Thymus (tissue), 11 donors: ENCODE results near the gene PHC2. TPM values are rescaled to one million over a fixed set of nuclear protein-coding genes. Genes with fewer than 3 reads are reported as not detected.

Source experiments
- DNase-seq, 9 donors: peaks; one replicate each; pipeline ENCODE4 v3.0.0-alpha.2; 2013; ENCODE audit warnings: low spot score in 9 of 9, low read depth in 6 of 9, missing footprints in 1 of 9
- H3K27ac ChIP-seq, 2 donors: one replicate each; pipeline ENCODE4 v1.5.1; 2013; ENCODE audit warnings: control low read depth in 1 of 2, low read depth in 1 of 2, low read length in 1 of 2, mild to moderate bottlenecking in 1 of 2, moderate library complexity in 1 of 2
- H3K27me3 ChIP-seq, 2 donors: one replicate each; pipeline ENCODE4 v1.5.1; 2013; ENCODE audit warnings: low read length in 1 of 2; ENCODE audit not compliant: control insufficient read depth in 2 of 2, insufficient read depth in 1 of 2
- H3K36me3 ChIP-seq, 2 donors: one replicate each; pipeline ENCODE4 v1.5.1; 2013; ENCODE audit warnings: low read length in 1 of 2, mild to moderate bottlenecking in 1 of 2, moderate library complexity in 1 of 2; ENCODE audit not compliant: control insufficient read depth in 2 of 2, insufficient read depth in 2 of 2
- H3K4me1 ChIP-seq, 2 donors: one replicate each; pipeline ENCODE4 v1.5.1; 2013; ENCODE audit warnings: low read length in 2 of 2; ENCODE audit not compliant: control insufficient read depth in 2 of 2, insufficient read depth in 2 of 2
- H3K4me3 ChIP-seq, 2 donors: one replicate each; pipeline ENCODE4 v1.5.1; 2013; ENCODE audit warnings: low read length in 2 of 2, control low read depth in 1 of 2, mild to moderate bottlenecking in 1 of 2
- H3K9me3 ChIP-seq, 2 donors: one replicate each; pipeline ENCODE4 v1.5.1; 2013; ENCODE audit warnings: low read length in 1 of 2, mild to moderate bottlenecking in 1 of 2; ENCODE audit not compliant: control insufficient read depth in 2 of 2, insufficient read depth in 1 of 2
- WGBS: extraction: QIAGEN DNeasy Blood & Tissue Kit; methylation state at CpG from one replicate; pipeline ENCODE4 v1.1.7; 2013; 5-methylcytosine and 5-hydroxymethylcytosine counted together
- polyA plus RNA-seq: library from polyadenylated mRNA; stranded (reverse); fragments of 200-250 nt; gene quantifications from one replicate; pipeline ENCODE4 v1.2.3, GENCODE V29; 2013
- total RNA-seq: library from RNA; stranded (reverse); fragments of 120-200 nt; gene quantifications from one replicate; pipeline ENCODE4 v1.2.4, GENCODE V29; 2013
- donor health status: healthy.

Gene PHC2
- total and polyA plus RNA-seq, 2 donors: 35.0 to 79.0 TPM

DNA sequence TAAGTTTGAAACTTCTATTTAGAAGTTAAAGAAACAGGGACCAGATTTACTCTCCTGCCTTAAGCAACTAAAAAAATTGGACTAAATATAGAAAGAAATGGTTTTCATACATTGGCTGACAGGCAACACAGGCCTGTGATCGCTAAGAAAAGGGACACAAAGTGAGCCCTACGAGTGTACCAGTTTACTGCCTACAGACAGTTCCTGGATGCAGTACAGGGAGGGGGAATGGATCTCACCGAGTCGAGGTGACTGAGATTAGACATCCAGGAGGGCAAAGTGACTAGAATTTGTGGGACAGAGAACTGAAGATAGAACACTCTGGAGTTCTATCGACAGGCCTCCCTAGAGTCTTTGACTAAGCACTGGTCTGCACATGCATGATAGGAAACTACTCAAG, 16.0 kb downstream of the PHC2 start:
- 83% methylated on average over 5 of the region's 5 CpGs for WGBS
- Histone ChIP-seq H3K27me3 (no peaks in the 10 kb centered on the region), H3K9me3 (no peaks in the 10 kb centered on the region)

DNA sequence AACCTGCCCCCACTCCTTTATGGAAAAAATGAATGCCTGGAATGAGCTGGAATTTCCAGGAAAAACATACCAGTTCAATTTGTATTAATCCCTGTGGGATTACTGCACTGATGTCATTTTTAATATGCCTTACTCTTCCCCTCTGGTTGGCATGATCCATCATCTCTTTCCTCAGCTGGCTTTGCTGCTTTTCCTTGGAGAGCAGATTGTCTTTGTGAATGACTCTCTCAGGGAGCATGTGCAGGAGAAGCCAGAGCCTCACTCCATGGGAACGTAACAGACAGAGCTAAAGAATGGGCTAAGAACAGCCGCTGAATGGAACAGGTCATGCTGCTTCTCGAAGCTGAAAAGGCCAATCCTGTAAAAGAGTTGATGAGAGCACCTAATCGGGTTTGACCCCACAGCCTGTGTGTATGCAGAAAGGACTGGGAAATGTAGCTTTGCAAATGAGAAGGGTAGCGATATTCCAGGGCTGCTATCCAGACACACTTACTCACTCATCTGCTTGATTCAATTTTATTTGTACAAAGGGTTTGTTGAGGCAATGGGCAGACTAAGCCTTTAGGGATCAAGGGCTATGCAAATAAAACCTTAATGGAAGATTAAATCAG, 20.7 kb downstream of the PHC2 start:
- no peak for DNase-seq
- Histone ChIP-seq H3K27ac (no peak overlapping the region), H3K4me1 (no peaks in the 10 kb centered on the region), H3K9me3 (no peaks in the 10 kb centered on the region), H3K4me3 (no peak overlapping the region), H3K27me3 (no peaks in the 10 kb centered on the region), H3K36me3 (no peaks in the 10 kb centered on the region)
- 84% methylated on average over 5 of the region's 5 CpGs for WGBS

More for the DNA sequence above, 16.0 kb downstream of the PHC2 start:
- H3K4me3 ChIP-seq: no peak overlapping the region
- no peaks in the 10 kb centered on the region for H3K4me1 ChIP-seq
- no peaks in the 10 kb centered on the region for H3K36me3 ChIP-seq
- H3K27ac ChIP-seq: no peak overlapping the region
- no peak for DNase-seq

DNA sequence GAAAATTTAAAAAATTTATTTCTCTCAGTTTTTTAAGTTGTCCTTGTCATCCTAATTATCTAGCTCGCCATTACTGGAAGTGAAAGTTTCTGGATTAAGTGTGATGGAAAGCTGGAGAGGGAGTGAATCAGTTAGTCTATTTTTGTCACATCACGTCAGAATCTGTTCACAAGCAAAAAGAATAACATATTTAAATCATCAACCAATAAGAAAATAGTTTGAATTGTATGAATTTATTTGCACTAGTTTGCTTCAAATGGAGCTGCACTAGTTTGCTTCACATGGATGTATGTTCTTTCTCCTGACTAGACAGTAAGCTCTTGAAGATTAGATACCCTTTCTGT, 22.8 kb downstream of the PHC2 start:
- no peaks in the 10 kb centered on the region for H3K9me3 ChIP-seq
- no peak overlapping the region for H3K27ac ChIP-seq
- 96% methylated on average over 2 of the region's 2 CpGs for WGBS
- H3K4me1 ChIP-seq: no peaks in the 10 kb centered on the region
- DNase-seq: no peak
- H3K36me3 ChIP-seq: no peaks in the 10 kb centered on the region
- no peak overlapping the region for H3K4me3 ChIP-seq
- no peaks in the 10 kb centered on the region for H3K27me3 ChIP-seq

DNA sequence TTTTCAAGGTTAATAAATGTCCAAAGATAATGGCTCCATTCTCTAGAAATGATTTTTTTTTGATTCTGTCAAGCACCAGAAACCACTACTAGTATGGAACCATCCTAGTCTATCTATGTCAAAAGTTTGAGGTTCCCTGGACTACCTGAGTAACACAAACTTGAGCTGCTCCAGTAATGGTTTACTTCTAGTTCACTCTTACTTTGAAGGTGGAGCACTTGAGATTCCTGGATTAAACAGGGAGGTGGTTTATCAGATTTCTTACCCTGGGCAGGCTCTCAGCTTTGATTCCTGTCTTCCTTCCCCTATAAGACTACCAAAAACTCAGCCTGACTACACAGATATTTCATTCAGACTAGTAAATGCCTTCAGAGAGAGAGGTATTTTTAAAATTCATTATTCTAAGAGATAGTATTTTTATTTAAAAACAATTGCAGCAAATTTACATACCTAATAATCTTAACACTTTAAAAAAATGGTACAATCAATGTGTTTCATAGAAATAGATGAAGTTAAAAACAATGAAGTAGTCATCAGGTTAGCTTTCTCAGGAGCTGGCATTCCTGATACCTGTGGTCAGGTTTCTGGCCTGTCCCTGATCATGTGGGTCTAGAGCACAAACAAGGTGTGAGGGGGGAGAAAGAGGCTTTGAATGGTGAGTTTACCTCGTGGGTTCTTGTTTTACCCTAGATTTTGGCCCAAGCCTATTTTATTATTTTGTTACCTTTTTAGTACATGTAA, 23.4 kb downstream of the PHC2 start:
- H3K27ac ChIP-seq: no peak overlapping the region
- no peaks in the 10 kb centered on the region for H3K9me3 ChIP-seq
- no peaks in the 10 kb centered on the region for H3K4me1 ChIP-seq
- no peaks in the 10 kb centered on the region for H3K36me3 ChIP-seq
- no peak for DNase-seq
- 85% methylated on average over 1 of the region's 1 CpG for WGBS
- H3K4me3 ChIP-seq: no peak overlapping the region
- no peaks in the 10 kb centered on the region for H3K27me3 ChIP-seq

DNA sequence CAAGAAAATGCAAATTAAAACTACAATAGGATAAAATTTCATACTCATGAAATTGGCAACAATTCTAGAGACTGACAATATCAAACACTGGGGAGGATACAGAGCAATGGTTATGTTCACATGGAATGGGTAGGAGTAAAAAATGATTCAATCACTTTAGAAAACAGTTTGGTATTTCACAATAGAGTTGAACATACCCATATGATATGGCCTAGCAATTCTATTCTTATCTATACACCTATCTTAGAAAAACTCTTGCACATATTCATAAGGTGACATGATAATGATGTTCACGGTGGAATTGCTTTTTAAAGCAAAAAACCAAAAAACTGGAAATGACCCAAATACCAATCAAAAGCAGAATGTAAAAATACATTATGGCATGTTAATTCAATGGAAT, 28.7 kb downstream of the PHC2 start:
- DNase-seq: no peak
- no peak overlapping the region for H3K27ac ChIP-seq
- no peaks in the 10 kb centered on the region for H3K36me3 ChIP-seq
- no peak overlapping the region for H3K4me3 ChIP-seq
- H3K9me3 ChIP-seq: no peaks in the 10 kb centered on the region
- peaks cover 0 to 3% of the 10 kb centered on the region in 2 donors for H3K4me1 ChIP-seq
- 92% methylated on average over 1 of the region's 1 CpG for WGBS
- no peaks in the 10 kb centered on the region for H3K27me3 ChIP-seq

DNA sequence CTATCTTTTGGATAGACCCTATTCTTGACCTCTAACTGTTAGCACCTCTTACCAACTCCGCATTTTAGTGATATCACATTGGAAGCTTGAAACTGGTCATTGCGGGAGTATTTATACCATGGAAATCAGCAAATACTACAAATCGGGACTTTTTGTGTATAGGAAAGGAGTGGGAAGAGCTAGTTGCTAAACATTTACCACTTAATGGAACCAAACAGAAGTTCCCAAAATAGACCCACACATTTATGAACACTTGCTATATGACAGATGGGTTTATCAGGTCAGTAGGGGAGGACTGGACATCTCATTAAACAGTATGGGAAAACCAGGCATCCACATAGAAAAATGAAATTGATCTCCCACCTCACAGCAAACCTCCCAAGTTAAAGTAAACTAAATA, 29.4 kb downstream of the PHC2 start:
- Histone ChIP-seq H3K4me3 (no peak overlapping the region), H3K9me3 (no peaks in the 10 kb centered on the region), H3K27ac (no peak overlapping the region), H3K36me3 (no peaks in the 10 kb centered on the region), H3K27me3 (no peaks in the 10 kb centered on the region), H3K4me1 (peaks cover 0 to 10% of the 10 kb centered on the region in 2 donors)
- no peak for DNase-seq
- 98% methylated on average over 3 of the region's 3 CpGs for WGBS

DNA sequence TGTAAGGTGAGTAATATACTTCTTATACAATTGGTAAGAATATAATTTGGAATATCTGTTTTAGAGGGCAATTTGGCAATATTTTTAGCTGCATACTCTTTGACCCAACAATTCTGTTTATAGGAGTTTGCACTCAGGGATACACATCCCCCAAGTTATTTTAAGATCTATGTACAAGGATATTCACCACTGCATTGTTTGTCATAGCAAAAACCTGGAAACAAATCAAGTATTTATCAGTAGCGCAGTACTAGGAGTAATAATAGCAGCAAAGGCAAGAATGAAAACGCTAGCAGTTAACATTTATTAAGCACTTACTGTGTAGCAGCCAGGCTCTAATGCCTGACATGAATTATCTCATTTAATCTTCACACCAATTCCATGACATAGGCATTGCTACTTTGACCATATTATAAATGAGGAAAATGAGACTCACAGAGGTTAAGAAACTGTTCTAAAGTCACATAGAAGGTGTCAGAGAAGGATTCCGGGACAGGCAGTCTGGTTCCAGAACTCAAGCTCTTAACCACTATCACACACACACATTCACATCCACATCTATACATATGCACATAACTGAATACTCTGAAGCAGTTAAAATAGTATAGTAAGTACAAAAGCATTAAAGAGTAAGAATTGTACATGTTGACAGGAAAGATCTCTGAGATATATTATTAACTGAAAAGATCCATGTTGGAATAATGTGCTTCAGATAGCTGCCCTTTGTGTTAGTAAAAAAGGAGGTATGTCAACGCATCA, 30.6 kb downstream of the PHC2 start:
- Histone ChIP-seq H3K4me3 (no peak overlapping the region), H3K4me1 (peaks cover 0 to 11% of the 10 kb centered on the region in 2 donors), H3K9me3 (no peaks in the 10 kb centered on the region), H3K36me3 (no peaks in the 10 kb centered on the region), H3K27ac (no peak overlapping the region), H3K27me3 (no peaks in the 10 kb centered on the region)
- DNase-seq: no peak
- 97% methylated on average over 4 of the region's 4 CpGs for WGBS

DNA sequence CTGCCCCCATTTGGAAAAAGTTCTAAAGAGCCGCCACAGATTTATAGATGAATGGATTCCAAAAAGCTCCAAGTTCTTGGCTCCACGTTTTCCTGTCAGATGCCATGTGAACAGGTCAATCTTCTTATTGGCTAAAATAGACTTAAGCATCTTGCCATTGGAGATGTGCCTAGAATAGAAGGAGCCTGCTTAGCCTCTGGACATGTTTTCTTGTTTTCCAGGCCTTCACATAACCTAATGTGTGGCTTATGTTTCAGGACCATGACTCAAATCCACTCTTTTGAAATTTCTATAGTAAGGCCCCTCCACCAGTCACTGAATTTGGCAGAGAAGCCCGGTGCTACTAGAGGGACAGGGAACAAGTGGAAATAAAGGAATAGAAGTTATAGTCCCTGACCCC, 31.5 kb downstream of the PHC2 start:
- H3K4me3 ChIP-seq: no peak overlapping the region
- DNase-seq: no peak
- no peaks in the 10 kb centered on the region for H3K36me3 ChIP-seq
- peaks cover 0 to 11% of the 10 kb centered on the region in 2 donors for H3K4me1 ChIP-seq
- no peaks in the 10 kb centered on the region for H3K9me3 ChIP-seq
- no peak overlapping the region for H3K27ac ChIP-seq
- 94% methylated on average over 3 of the region's 3 CpGs for WGBS
- no peaks in the 10 kb centered on the region for H3K27me3 ChIP-seq

DNA sequence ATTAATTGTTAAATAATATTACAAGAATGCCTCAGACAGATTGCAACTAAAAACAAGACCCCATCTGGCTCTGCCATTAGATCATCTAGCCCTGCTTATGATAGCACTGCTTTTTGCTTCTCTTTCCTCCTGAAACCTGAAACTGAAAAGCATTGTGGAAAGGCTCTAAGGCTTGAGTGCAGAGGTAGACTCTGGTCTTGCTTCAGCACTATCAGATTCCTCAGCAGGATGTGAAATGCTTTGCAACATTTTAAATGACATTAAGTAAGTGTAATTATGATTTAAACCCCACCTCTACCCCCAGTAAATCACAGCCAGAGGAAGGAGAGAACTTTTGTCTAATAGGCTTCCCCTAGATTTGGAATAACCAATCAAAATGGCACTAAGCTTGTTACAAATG, 32.9 kb downstream of the PHC2 start:
- Histone ChIP-seq H3K4me3 (no peak overlapping the region), H3K27me3 (no peaks in the 10 kb centered on the region), H3K9me3 (no peaks in the 10 kb centered on the region), H3K4me1 (peaks cover 0 to 11% of the 10 kb centered on the region in 2 donors), H3K36me3 (no peaks in the 10 kb centered on the region), H3K27ac (no peak overlapping the region)
- DNase-seq: no peak
